Measurements from ENCODE around the gene PDGFRB.

- TF ChIP-seq CTCF (conservative IDR thresholded peaks at IDR 0.05; ENCODE audit: low read depth, low read length) (no peak), SMC3 (IDR thresholded peaks at IDR 0.05; ENCODE audit: low read depth, low read length) (no peak), USF2 (IDR thresholded peaks at IDR 0.05; ENCODE audit: low read depth, low read length) (no peak), MAFK (IDR thresholded peaks at IDR 0.05; ENCODE audit: low read depth, low read length) (no peak), RAD21 (IDR thresholded peaks at IDR 0.05; ENCODE audit: low read length) (no peak), POLR2A (IDR thresholded peaks at IDR 0.05; ENCODE audit: low read depth, low read length) (no peak), ELK1 (IDR thresholded peaks at IDR 0.05; ENCODE audit: borderline replicate concordance, low read depth, low read length) (no peak)
Measured at GRCh38 chr5:150122536-150123481, 32.8 kb downstream of the PDGFRB start.
